SIG-M5 treated with dmso at 0.1 percent for 504 hours (cell line): ENCODE results near the gene LRRC75A.
"Not testable (repeated sequence)": the region's sequence is repeated elsewhere in the genome, so short reads cannot be mapped to it uniquely, and the experiment has no call there.

Experiments used
- DNase-seq: peaks from one replicate; lab custom pipeline; 2025; ENCODE audit not compliant: unreplicated experiment; lab: John Stamatoyannopoulos, UW

LRRC75A gene

DNA sequence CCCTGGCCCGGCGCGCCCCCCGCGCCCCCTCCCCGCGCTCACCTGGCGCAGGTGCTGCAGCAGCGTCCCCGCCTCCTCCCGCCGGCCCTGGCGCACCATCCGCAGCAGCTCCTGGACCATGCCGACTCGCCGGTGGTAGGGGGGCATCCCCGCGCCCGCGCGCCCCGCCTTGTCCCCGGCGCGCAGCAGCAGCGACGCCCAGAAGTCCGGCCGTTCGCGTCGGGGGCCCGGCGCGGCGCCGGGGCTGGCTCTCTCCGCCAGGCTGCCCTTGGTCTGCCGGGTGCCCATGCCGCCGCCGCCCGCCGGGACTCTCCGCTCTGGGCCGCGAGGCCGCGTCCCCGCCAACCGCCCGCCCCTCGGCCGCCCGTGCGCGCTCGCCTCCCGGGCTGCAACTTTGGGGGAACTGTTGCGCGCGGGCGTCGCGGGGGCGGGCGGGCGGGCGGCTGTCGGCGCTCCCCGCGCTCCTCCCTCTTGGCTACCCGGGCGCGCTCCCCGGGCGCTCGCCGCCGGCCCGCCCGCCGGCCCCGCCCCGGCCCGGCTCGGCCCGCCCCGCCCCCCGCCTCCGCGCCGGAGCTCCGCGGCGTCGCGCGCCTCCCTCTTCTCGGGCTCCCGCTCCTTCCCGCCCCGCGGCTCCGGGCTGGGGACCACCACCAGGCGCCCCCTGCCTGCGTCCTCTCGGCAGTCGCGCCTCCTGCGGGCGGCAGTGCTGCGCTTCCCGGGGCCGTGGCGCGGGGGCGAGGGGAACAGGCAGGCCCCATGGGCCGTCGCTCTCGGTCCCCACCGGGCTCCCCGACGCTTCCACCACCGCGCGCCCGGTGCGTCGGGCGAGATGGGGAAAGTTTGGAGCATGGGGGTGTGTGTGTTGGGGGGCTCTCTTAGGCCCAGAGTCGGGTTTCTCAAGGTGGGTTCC is at the start of gene LRRC75A:
Gene LRRC75A (minus strand): TSS at position 491 of the 910 bp plus-strand sequence. CDS start 203 bp downstream, at position 288.
- peak; percentile 37 for DNase-seq

- no peak for DNase-seq
Observed at GRCh38 chr17:16537130-16537458, 45.1 kb upstream of the LRRC75A start.

GRCh38 chr17:16534236-16534635 is 42.2 kb upstream of the LRRC75A start:
- no peak for DNase-seq

- DNase-seq = no peak
Observed at GRCh38 chr17:16529906-16530305, 37.9 kb upstream of the LRRC75A start.

DNA sequence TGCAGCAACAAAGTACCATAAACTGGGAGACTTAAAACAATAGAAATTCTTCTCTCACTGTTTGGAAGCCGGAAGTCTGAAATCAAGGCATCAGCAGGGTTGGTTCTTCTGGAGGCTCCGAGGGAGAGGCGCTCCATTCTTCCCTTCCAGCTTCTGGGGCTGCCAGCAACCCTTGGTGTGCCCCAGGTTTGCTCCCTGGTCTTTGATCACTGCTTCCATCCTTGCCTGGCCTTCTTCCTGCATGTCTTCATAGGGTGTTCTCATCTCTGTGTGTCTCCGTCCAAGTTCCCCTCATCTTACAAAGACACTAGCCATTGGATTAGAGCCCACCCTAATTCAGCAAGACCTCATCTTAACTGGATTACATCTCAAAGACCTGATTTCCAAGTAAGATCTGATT is 35.3 kb upstream of the LRRC75A start:
- DNase-seq = no peak

DNA sequence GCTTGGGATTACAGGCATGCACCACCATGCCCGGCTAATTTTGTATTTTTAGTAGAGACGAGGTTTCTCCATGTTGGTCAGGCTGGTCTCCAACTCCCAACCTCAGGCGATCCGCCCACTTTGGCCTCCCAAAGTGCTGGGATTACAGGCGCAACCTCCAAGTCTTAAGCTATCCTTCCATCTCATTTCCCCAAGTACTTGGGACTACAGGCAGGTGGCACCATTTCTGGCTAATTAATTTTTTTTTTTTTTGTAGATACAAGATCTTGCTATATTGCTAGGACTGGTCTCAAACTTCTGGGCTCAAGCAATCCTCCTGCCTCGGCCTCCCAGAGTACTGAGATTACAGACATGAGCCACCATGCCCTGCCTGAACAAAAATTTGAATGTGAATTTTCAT is 33.6 kb upstream of the LRRC75A start:
- DNase-seq = not testable (repeated sequence)

DNA sequence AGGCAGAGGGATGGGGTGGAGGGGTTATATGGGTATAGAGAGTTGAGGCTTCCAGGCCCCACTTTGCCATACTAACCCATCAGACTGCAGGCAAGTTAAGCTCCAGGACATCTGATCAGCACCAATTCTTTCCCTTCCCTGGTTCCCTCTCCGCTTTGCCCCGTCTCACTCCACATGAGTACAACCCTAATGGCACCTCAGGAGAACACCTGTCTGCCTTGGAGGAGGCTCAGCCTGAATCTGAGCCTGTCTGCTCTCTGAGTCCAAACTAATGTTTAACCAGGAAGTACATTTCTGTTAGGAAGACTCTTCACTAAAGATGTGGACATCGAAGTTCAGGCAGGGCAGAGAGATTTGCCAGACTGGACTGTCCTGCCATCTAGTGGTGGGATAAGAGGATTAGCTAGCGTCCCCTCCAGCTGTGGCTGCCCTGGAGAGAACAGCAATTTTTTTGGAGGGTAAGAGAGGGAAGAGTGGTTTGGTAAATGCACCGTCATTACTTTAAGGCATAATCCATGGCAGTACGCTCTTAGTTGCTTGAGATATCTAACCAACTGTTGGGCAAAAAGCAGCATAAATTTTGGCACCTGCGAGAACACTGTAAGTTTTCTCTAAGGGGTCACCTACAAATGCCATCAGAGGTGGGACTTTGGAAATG is 29.2 kb upstream of the LRRC75A start:
- DNase-seq = peak; percentile 92

DNA sequence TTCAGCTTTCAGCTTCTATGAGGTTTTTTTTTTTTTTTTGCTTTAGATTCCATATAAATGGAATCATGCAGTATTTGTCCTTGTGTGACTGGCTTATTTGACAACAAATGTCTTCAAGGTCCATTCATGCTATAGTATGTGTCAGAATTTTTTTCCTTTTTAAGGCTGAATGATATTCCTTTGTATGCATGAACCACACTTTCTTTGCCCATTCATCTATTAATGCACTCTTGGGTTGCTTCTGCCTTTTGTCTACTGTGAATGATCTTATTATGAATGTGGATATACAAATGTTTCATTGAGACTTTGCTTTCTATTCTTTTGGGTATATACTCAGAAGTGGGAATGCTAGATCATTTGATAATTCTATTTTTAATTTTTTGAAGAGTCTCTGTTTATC is 27.0 kb upstream of the LRRC75A start:
- no peak for DNase-seq

DNA sequence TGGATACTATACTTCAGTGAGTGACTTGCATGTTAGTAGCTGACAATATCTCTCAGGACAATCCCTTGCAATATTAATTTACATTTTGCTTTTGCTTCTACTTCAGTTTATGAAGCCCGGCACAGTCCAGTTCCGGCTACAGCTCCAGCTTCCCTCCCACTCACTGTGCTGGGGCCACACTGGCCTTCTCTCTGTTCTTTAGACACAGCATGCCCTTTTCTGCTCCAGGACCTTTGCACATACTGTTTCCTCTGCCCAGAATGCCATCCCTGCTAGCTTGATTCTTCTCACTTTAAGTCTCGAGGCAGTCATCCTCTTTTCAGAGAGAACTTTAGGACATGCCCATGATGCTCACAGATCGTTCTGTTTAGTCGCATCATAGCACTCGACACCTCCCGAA is 25.5 kb upstream of the LRRC75A start:
- DNase-seq = no peak

- DNase-seq = peak; percentile 76
Observed at GRCh38 chr17:16516594-16517051, 24.6 kb upstream of the LRRC75A start.

DNA sequence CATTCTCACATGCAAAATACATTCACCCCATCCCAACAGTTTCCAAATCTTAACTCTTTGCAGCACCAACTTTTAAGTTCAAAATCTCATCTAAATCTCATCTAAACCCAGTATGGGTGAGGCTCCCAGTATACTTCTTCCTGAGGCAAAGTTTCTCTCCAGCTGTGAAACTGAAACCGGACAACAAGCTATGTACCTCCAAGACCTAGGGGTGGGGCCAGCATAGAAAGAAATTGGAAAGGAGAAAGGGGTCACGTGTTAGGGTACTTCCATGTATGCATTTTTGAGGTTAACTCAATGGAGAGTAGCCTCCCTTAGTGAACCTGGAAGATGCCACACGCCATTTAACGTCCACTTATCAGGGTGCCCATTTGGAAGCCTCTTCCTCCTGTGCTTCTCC is 23.9 kb upstream of the LRRC75A start:
- DNase-seq = no peak

DNA sequence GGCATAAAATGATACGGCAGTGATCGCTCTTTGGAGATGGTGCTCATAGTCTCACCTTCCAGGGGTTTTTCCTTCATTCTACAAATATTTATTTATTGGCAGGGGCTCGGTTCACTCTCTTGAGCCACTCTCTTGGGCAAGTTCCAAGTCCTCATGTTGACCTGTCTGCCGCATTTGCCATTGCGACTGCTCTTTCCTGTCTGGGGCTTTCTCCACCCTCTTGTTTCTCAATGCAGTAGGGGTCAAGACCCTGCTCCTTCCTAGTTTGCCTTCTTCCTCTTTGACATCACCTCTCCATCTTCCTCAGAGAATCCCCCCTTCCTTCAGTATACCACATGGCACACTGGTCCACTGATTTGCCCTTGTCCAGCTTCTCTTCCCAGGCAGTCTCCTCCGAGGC is 21.9 kb upstream of the LRRC75A start:
- DNase-seq = peak; percentile 52

DNA sequence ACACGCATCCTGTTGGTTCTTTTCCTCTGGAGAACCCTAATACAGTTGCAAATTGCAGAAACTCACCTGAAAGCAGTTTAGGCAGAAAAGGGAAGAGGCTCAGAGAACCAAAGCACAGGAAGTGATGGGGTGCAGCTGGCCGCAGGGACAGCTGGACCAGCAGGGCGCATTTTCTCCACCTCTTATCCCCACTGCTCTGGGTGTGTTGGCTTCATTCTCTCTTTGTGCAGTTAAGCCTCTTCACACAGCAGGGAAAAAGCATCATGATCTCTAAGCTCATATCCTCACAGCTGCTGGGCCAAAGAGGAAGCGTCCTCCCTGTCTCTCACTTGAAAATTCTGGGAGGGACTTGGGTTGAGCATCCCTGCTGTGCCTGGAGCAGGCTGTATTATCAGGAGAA is 20.0 kb upstream of the LRRC75A start:
- DNase-seq = no peak

DNA sequence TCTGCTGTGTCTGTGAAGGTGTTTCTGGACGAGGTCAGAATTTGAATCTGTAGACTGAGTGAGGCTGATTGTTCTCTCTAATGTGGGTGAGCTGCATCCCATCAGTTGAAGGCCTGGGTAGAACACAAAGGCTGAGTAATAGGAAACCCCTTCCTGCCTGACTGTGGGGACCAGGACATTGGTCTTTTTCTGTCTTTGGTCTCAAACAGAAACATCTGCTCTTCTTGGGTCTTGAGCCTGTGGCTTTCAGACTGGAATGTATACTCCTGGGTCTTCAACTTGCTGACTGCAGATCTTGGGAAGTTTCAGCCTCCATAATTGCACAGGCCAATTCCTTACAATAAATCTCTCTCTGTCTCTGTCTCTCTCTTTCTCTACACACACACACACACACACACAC is 19.6 kb upstream of the LRRC75A start:
- DNase-seq = no peak

GRCh38 chr17:16507918-16508533 is 16.0 kb upstream of the LRRC75A start:
- no peak for DNase-seq

DNA sequence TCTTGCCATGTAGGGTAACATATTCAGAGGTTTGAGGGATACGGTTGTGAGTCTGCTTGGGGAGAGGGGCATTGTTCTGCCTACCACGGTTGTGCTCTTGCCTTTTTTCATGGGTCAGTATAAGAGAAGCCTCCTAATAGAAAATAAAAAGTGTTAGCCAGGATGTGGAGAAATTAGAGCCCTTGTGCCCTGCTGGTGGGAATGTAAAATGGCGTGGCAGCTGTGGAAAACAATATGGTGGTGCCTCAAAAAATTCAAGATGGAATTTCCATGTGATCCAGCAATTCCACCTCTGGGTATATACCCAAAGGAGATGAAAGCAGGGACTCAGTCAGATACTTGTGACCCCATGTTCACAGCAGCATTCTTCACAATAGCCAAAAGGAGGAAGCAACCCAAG is 14.2 kb upstream of the LRRC75A start:
- DNase-seq = no peak

GRCh38 chr17:16504984-16505383 is 13.0 kb upstream of the LRRC75A start:
- no peak for DNase-seq

DNA sequence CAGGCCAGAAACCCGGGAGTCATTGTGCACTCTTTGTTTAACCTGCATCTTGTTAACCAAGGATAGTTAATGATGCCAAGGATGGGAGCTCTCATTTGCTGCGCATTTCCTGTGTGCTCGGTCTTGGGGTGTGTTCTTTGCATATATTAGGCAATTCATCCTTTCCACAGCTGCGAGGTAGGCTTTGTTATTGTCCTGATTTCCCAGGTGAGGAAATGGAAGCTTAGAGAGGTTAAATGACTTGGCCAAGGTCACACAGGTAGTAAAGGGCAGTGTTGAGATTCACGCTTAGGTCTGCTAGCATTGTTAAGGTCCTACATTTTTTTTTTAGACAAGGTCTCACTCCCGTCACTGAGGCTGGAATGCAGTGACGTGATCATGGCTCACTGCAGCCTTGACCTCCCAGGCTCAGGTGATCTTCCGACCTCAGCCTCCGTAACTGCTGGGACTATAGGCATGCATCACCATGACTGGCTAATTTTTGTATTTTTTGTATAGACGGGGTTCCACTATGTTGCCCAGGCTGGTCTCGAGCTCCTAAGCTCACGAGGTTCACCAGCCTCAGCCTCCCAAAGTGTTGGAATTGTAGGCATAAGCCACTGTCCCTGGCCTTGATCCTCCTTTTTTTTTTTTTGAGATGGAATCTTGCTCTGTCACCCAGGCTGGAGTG is 5.0 kb upstream of the LRRC75A start:
- DNase-seq = no peak

DNA sequence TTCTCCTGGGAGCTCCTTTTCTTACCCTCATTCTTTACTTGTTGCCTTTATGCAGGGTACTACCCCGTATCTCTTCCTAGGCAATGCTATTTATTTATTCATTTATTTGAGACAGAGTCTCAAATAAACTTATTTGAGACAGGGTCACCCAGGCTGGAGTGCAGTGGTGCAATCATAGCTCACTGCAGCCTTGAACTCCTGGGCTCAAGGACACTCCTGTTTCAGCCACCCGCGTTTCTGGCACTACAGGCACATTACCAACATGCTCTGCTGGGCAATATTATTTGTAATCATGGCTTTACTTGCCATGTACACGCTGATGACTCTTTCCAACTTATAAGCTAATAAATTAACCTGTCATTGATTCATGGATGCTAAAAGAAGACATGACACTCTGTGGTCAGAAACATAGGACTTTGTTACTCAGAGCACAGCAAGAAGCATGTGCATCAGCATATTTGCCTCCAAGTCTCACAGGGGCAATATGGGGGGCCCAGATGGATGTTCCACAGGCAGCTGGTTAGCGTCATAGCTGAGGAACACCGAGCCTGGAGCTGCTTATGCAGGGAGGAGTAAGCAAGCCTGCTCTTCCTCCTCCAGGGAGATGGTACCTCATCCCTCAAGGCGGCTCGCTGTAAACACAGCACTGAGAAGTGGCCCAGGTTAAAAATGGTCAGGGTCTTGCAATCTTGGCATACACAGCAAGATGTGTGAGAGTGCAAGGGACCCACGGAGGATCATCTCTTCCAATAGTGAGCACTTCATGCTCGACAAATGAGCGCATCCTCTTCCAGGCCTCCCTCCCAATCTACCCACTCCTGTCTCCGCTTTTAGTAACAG is 4.2 kb upstream of the LRRC75A start:
- no peak for DNase-seq

DNA sequence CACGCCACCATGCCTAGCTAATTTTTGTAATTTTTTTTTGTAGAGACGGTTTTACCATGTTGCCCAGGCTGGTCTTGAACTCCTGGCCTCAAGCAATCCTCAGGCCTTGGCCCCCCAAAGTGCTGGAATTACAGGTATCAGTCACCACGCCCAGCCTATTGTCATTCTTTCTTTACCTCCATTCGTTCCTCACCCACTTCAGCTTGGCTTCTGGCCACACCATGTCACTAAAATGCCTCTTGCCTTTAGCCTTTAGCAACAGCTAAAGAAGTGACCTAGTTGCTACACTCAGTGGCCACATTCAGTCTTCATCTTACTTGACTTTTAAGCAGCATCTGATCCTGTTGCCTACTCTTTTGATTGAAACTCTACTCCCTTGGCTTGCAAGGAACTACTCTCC is 3.6 kb upstream of the LRRC75A start:
- no peak for DNase-seq

GRCh38 chr17:16494059-16494458 is 2.1 kb upstream of the LRRC75A start:
- DNase-seq = no peak
